Spleen (tissue), 7 donors: ENCODE measurements around the gene SOWAHD.

ENCODE experiments used
- POLR2AphosphoS5 ChIP-seq, 3 donors: sonication (generic); formaldehyde crosslinking; IDR thresholded peaks; one replicate each; pipeline ENCODE4 v1.5.1; 2017; ENCODE audit warnings: antibody characterized with exemption in 3 of 3
- TF ChIP-seq, protein P1 (sequence below), 11 experiments: fragments of 200-600 bp in 7 of 11; fragments of 450-650 bp in 4 of 11; sonication (generic) in 4 of 11; IDR thresholded peaks in 8 of 11; conservative IDR thresholded peaks in 3 of 11; 1 replicate in 7 of 11; 2 replicates in 4 of 11; pipeline versions ENCODE4 v1.4.0 to v1.8.0; 2016 to 2021; ENCODE audit warnings: antibody characterized with exemption in 11 of 11, inconsistent platforms in 4 of 11, mild to moderate bottlenecking in 1 of 11
- donor health status: DM: no; HTN: no; CAD: no; lungs with moderate emphysema.
- donor health status: DM: no; HTN: no; CAD: no.
- donor health status: DM: no; HTN: no; CAD: no.

- TF ChIP-seq, protein P1, sequence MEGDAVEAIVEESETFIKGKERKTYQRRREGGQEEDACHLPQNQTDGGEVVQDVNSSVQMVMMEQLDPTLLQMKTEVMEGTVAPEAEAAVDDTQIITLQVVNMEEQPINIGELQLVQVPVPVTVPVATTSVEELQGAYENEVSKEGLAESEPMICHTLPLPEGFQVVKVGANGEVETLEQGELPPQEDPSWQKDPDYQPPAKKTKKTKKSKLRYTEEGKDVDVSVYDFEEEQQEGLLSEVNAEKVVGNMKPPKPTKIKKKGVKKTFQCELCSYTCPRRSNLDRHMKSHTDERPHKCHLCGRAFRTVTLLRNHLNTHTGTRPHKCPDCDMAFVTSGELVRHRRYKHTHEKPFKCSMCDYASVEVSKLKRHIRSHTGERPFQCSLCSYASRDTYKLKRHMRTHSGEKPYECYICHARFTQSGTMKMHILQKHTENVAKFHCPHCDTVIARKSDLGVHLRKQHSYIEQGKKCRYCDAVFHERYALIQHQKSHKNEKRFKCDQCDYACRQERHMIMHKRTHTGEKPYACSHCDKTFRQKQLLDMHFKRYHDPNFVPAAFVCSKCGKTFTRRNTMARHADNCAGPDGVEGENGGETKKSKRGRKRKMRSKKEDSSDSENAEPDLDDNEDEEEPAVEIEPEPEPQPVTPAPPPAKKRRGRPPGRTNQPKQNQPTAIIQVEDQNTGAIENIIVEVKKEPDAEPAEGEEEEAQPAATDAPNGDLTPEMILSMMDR (IDR thresholded peaks at IDR 0.05 in 8 of 11, conservative IDR thresholded peaks at IDR 0.05 in 3 of 11): no peak
- no peak for TF ChIP-seq POLR2AphosphoS5 (IDR thresholded peaks at IDR 0.05)
Observed at GRCh38 chrX:119756926-119757635, 1.3 kb upstream of the SOWAHD start.
